Left lung (tissue), 10 donors: ENCODE results near the gene TRPM3. TPM values are rescaled to one million over a fixed set of nuclear protein-coding genes. Genes with fewer than 3 reads are reported as not detected.
"Not testable (repeated sequence)": the region's sequence is repeated elsewhere in the genome, so short reads cannot be mapped to it uniquely, and the experiment has no call there.

Experiments used
- ATAC-seq: fragments of 200-7000 bp; cut with Tn5 transposase; one replicate; pipeline ENCODE4 v1.9.1; 2020; ENCODE audit warnings: moderate library complexity
- DNase-seq, 4 donors: peaks; one replicate each; pipeline ENCODE4 v3.0.0-alpha.2; 2013 to 2020
- H3K27ac ChIP-seq, 2 donors: fragments of 200-600 bp; sonication (generic) in 1 of 2; one replicate each; pipeline versions ENCODE4 v1.5.0 to v1.8.0; 2020 to 2021
- H3K27me3 ChIP-seq, 2 donors: fragments of 200-600 bp; sonication (generic) in 1 of 2; one replicate each; pipeline versions ENCODE4 v1.5.0 to v1.8.0; 2020 to 2021
- H3K36me3 ChIP-seq, 2 donors: fragments of 200-600 bp; sonication (generic) in 1 of 2; one replicate each; pipeline versions ENCODE4 v1.5.0 to v1.8.0; 2020 to 2021
- H3K4me1 ChIP-seq, 2 donors: fragments of 200-600 bp; one replicate each; pipeline ENCODE4 v1.8.0; 2021
- H3K4me3 ChIP-seq, 2 donors: fragments of 200-600 bp; sonication (generic) in 1 of 2; one replicate each; pipeline versions ENCODE4 v1.5.0 to v1.8.0; 2020 to 2021; ENCODE audit warnings: mild to moderate bottlenecking in 1 of 2
- H3K9me3 ChIP-seq, 2 donors: fragments of 200-600 bp; sonication (generic) in 1 of 2; one replicate each; pipeline versions ENCODE4 v1.5.0 to v1.8.0; 2020 to 2021
- intact Hi-C, 2 donors: fragments of 100-400 bp; cut with DNase I; formaldehyde crosslinking; loops; one replicate each; pipeline versions ENCODE4 v1.11.2 to v1.14.2; 2022
- polyA plus RNA-seq, 6 donors: library from polyadenylated mRNA; unstranded; fragments of 120-200 nt; gene quantifications; one replicate each; pipeline ENCODE4 v1.2.1, GENCODE V29; 2013; ENCODE audit not compliant: insufficient read length in 6 of 6
- total RNA-seq, 2 donors: library from RNA; stranded (reverse); fragmentation: NEBNext Ultra II Directional; extraction: Animal tissue kit (Norgen Biotek cat#: 25700); gene quantifications; one replicate each; pipeline ENCODE4 v1.2.1, GENCODE V29; 2021
- TF ChIP-seq, protein P1 (sequence below), 2 donors: fragments of 200-600 bp; sonication (generic) in 1 of 2; IDR thresholded peaks; one replicate each; pipeline versions ENCODE4 v1.5.0 to v1.8.0; 2021; ENCODE audit warnings: antibody characterized with exemption in 2 of 2
- donor health status: DM: no; HTN: yes; CAD: no.
- donor health status: DM: no; HTN: no; CAD: no.

Gene TRPM3
- total and polyA plus RNA-seq, 8 donors = 0.17 to 2.1 (median 1.2) TPM

DNA sequence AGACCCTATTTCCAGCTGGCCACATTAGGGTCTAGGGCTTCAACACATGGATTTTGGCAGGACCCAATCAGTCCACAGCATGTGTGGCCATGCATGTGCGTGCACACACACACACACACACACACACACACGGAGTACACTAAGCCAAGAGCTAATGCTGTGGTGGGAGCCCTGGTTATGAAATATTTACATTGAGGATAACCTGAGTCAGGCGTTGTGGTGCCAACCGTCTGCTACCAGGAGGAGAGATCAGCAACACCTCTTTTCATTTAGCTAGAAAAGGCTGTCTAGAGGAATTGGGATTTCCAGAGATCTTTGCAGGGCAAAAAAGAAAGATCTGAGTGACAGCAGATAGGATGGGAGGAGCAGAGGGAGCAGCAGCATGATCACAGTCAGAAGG is 141.5 kb downstream of the TRPM3 start:
- Histone ChIP-seq H3K27ac (no peak overlapping the region), H3K4me3 (no peak overlapping the region), H3K36me3 (no peaks in the 10 kb centered on the region), H3K4me1 (no peaks in the 10 kb centered on the region), H3K27me3 (no peaks in the 10 kb centered on the region), H3K9me3 (peaks cover 0 to 6% of the 10 kb centered on the region in 2 donors)
- intact Hi-C loops = no loop called here
- TF ChIP-seq, protein P1, sequence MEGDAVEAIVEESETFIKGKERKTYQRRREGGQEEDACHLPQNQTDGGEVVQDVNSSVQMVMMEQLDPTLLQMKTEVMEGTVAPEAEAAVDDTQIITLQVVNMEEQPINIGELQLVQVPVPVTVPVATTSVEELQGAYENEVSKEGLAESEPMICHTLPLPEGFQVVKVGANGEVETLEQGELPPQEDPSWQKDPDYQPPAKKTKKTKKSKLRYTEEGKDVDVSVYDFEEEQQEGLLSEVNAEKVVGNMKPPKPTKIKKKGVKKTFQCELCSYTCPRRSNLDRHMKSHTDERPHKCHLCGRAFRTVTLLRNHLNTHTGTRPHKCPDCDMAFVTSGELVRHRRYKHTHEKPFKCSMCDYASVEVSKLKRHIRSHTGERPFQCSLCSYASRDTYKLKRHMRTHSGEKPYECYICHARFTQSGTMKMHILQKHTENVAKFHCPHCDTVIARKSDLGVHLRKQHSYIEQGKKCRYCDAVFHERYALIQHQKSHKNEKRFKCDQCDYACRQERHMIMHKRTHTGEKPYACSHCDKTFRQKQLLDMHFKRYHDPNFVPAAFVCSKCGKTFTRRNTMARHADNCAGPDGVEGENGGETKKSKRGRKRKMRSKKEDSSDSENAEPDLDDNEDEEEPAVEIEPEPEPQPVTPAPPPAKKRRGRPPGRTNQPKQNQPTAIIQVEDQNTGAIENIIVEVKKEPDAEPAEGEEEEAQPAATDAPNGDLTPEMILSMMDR (IDR thresholded peaks at IDR 0.05) = no peak
- DNase-seq (no peak), ATAC-seq (no peak)

DNA sequence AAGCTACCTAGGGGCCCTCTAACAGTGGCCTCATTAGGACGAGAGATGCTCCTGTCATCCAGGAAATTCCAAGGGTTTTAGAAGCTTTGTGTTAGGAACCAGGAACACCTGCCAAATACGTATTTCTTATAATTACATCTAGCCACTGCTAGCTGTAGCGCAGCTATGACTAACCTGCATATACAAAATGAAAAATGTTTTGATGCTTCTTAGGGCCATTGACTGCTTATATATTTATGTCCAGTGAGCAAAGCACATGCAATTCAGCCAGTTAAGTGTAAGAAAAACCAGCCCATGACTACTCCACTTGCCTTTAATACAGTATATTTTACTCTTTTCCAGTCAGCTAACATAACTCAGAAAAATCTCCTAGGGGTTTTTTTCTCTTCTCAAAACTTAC is 143.3 kb downstream of the TRPM3 start:
- intact Hi-C loops = no loop called here
- H3K4me3 ChIP-seq = no peak overlapping the region
- no peaks in the 10 kb centered on the region for H3K9me3 ChIP-seq
- H3K36me3 ChIP-seq = no peaks in the 10 kb centered on the region
- no peak overlapping the region for H3K27ac ChIP-seq
- no peaks in the 10 kb centered on the region for H3K4me1 ChIP-seq
- DNase-seq = no peak
- H3K27me3 ChIP-seq = no peaks in the 10 kb centered on the region
- no peak for ATAC-seq
- TF ChIP-seq, protein P1 (IDR thresholded peaks at IDR 0.05) = no peak

DNA sequence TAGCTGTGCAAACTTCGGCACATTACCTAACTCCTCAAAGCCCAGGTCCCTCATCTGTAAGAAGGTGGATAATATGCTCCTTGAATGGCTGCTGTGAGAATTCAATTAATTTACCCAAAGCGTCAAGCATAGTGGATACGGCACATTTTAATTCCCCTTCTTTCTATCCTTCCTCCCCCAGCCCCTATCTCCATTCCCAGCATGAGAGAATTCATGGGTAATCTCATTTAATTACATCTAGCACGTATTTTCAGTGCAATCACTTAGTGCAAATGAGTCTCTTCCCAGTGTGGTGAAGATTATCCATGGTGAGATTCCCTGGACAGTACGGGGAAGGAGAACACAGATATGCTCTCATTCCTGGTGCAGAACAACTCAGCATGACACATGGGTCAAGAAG is 145.6 kb downstream of the TRPM3 start:
- no peaks in the 10 kb centered on the region for H3K9me3 ChIP-seq
- no peaks in the 10 kb centered on the region for H3K27me3 ChIP-seq
- no peak overlapping the region for H3K27ac ChIP-seq
- H3K36me3 ChIP-seq = no peaks in the 10 kb centered on the region
- no peaks in the 10 kb centered on the region for H3K4me1 ChIP-seq
- DNase-seq = no peak
- intact Hi-C loops = no loop called here
- TF ChIP-seq, protein P1 (IDR thresholded peaks at IDR 0.05) = no peak
- no peak overlapping the region for H3K4me3 ChIP-seq
- no peak for ATAC-seq

DNA sequence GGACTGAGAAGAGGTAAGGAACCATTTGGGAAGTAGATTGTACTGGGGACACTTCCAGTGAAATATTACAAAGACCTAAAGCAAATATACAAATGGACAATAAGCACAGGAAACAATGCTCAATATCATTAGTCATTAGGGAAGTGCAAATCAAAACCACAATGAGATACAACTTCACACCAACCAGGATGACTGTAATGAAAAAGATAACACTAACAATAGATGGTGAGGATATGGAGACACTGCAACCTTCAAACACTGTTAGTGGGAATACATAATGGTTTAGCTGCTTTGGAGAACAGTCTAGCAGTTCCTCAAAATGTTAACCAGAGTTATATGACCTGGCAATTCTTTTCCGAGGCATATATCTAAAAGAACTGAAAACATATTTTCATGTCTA is 149.7 kb downstream of the TRPM3 start:
- H3K27ac ChIP-seq = no peak overlapping the region
- intact Hi-C loops = no loop called here
- DNase-seq (no peak), ATAC-seq (no peak)
- H3K27me3 ChIP-seq = no peaks in the 10 kb centered on the region
- H3K4me3 ChIP-seq = no peak overlapping the region
- TF ChIP-seq, protein P1 (IDR thresholded peaks at IDR 0.05) = no peak
- H3K9me3 ChIP-seq = no peaks in the 10 kb centered on the region
- H3K4me1 ChIP-seq = no peaks in the 10 kb centered on the region
- no peaks in the 10 kb centered on the region for H3K36me3 ChIP-seq

DNA sequence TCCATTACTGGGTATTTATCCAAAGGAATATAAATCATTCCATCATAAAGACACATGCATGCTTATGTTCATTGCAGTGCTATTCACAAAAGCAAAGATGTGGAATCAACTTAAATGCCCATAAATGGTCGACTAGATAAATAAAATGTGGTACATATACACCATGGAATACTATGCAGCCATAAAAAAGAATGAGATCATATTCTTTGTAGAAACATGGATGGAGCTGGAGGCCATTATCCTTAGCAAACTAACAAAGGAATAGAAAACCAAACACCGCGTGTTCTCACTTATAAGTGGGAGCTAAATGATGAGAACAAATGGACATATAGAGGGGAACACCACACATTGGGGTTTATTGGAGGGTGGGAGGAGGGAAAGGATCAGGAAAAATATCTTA is 155.0 kb downstream of the TRPM3 start:
- H3K9me3 ChIP-seq, H3K36me3 ChIP-seq, H3K4me1 ChIP-seq, H3K27me3 ChIP-seq, DNase-seq, H3K4me3 ChIP-seq, intact Hi-C loops, H3K27ac ChIP-seq, ATAC-seq: not testable (repeated sequence)

DNA sequence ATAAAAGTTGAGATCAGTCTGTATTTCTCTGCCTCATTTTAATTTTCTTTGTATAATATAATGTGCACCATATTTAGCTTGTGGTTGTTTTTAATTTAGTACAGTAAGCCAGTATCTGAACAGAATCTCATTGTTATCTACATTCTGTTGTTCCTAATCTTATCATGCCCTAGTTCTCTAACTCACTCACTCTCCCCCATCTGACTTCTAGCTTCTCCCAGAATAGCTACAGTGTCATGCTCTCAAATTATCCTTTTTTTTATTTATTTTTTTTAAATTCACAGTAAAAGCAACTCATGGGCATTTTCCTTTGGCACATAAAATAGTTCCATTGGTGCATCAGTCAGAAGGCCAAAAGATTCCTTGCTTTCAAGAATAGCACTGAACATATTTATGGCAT is 156.6 kb downstream of the TRPM3 start:
- Histone ChIP-seq H3K27ac (no peak overlapping the region), H3K36me3 (no peaks in the 10 kb centered on the region), H3K9me3 (no peaks in the 10 kb centered on the region), H3K4me1 (no peaks in the 10 kb centered on the region), H3K27me3 (no peaks in the 10 kb centered on the region), H3K4me3 (no peak overlapping the region)
- intact Hi-C loops = no loop called here
- no peak for ATAC-seq
- no peak for DNase-seq
- TF ChIP-seq, protein P1 (IDR thresholded peaks at IDR 0.05) = no peak
